Islet precursor cell (in vitro differentiated cells): ENCODE measurements around the gene CCNQ.
A peak's percentile ranks its signal among the peaks of the same experiment; 100 is the strongest.

ENCODE experiments used
- DNase-seq: peaks from one replicate; pipeline ENCODE4 v3.0.0-alpha.2; 2018

Gene CCNQ

GRCh38 chrX:153637121-153638040 lies 38.4 kb upstream of the CCNQ start:
- peak; percentile 47 for DNase-seq

DNA sequence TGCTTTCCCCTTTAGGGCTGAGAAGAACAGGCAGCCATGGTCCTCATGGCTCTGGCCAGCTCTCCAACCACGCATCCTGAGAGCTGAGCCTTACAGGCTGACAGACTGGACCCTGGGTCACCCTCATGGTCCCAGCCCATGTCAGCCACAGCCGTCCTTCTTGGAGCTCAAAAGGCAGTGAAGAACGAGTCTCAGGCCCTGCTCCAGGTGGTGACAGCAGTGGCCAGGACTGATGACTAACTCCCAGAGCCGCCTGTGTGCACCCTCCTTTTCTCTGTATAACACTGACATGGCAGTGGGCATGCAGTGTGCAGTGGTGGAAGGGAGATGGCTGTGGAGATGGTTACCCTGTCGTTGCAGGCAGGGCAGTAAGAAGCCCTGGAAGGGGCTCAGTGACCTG lies 37.8 kb upstream of the CCNQ start:
- DNase-seq: no peak

DNA sequence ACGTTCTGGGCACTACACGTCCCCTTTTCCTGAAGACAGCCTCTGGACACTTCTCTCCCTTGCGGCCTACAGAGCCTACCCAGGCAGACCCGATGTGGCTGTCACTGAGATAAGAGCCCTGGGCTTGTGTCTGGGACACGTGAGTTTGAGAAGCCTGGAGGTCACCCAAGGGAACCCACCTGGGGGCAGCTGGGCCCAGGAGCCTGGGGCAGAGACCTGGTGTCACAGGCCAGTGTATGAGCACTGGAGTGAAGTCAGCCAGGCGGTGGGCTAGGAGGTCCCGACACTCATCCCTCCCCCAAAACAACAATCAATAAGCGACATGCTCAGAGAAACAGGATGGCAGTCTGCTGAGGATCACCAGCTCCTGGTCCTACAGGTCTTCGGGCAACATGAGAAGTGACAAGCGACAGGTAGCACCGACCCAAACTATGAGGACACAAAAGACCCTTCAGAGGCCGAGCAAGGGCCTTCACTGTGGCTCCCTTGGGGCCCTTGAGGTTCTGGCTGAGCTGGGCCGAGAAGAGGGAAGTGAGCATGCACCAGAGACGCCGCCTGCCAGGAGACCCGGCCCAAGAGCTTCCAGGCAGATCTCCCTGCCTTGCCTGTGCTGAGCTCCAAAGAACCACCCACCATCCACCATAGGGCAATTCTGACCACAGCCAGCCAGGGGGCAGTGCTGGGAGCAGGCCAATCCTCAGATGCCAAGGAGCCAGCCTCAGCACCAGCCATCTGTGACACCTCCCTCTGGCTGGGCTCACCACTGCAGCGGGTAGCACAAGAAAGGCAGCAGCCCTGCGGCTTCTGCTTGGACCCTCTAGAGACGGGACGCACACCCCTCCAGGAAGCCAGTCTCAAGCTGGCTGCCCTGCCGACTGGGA lies 37.1 kb upstream of the CCNQ start:
- peak; percentile 85 for DNase-seq

GRCh38 chrX:153635388-153635787 lies 36.4 kb upstream of the CCNQ start:
- no peak for DNase-seq

DNA sequence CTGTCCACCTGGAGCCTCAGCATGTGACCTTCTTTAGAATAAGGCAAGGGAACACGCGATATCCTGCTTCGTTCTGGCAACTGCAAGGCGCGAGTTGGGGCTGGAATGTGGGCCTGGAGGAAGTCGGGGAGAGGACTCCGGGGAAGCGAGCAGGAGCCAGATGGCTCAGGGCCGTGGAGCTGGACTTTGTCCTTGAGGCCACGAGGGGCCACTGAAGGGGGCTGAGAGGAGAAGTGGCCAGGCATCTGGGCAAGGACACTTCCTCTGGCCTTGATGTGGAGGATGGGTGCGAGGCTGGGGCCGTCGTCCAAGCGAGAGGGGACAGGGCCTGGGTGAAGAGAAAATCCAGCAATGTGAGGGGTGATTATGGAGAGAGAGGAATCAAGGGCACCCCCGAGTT lies 35.9 kb upstream of the CCNQ start:
- no peak for DNase-seq

DNA sequence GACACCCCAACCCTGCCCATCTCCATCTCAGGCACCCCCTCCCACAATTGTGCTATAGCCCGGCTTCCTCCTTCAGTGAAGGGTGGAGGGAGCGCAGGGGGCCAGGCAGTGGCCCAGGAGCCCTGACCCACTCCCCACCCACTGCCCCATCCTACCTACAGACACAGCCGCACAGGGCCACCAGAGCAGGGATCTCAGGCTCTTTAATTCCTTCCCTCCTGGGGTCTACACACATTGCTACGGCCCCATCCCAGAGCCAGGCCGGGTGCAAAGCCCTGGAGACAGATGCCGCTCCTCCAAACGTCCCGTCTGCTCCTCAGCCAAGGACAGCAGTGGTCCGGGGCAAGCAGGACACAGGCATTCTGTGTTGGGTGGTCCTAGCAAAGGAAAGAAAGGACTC lies 35.3 kb upstream of the CCNQ start:
- DNase-seq: no peak

GRCh38 chrX:153633607-153634180 lies 34.8 kb upstream of the CCNQ start:
- DNase-seq: no peak

DNA sequence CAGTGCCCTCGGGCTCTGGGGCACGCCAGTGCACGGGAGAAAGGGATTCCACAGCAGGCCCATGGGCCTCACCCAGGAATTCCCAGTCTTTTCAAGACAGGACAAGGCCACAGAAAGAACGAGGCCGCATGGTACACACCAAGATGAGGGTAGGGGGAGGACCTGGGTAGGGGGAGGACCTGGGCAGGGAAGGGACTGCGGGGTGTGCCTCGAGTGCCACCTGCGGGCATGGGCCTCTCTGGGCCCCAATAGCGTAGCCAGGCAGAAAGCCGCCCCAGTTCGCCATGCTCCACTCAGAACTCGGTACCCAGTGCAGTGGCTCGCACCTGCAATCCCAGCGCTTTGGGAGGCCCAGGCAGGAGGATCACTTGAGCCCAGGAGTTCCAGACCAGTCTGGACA lies 34.1 kb upstream of the CCNQ start:
- no peak for DNase-seq

- no peak for DNase-seq
These were observed 33.6 kb upstream of the CCNQ start for GRCh38 chrX:153632595-153632946.

DNA sequence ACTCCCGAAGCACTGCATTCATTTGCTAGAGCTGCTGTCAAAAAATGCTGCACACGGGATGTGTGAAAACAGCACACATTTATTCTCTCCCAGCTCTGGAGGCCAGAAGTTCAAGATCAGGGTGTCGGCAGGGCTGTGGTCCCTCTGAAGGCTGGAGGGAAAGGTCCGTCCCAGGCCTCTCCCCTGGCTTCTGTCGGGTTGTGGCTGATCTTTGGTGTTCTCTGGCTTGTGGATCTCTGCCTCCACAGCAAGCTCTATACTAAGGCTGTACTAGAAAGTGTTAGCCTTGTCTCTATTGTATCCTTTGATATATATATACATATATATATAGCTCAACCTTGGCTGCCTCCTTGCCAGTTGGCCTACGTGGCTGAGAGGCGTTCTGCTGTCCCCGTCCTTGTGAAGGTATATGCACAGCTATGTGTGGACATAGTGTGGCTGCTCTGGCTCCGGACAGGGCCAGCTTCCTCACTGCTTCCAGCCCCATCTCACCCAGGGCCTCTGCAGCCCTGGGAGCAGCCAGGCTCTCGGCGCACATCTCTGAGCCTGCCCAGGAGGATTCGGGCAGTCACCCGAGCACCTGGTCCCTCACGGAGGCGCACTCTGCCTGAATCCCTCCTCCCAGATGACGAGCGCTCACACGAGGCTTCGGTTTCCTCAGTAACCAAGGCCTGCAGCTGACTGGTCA lies 33.1 kb upstream of the CCNQ start:
- peak; percentile 29 for DNase-seq

DNA sequence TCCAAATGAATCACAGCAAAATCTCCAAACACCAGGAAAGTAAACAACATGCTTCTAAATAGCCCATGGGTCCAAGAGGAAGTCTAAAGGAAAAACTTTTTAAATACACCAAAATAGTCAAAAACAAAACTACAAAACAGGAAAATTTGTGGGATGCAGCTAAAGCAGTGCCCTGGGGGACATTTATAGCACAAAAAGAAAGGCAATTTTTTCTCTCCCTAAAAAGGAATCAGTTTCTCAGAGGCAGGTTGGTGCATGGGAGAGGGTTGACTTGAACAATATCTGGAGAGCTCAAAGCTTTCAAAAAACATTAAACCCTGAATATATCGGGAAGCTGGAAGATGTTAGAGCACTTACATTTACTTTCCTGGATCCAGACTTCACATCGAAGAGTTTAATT lies 32.4 kb upstream of the CCNQ start:
- DNase-seq: no peak

DNA sequence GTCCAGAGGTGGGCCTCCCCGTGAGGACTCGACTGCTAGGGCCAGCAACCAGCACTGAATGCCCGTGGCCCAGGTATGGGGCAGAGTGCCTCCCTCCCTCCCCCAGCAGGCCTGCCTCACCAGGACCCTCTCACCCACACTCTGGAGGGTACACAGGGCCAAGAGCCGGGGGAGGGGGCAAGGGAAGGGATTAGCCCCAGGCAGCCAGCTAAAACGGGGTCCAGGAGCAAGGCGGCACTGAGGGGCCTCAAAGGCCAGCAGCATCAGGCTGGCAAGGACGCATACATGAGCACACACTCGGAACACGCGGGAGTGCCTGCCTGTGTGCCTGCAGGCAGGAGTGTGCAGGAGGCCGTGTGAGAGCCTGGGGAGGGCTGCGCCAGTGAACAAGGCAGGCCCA lies 29.7 kb upstream of the CCNQ start:
- DNase-seq: no peak

DNA sequence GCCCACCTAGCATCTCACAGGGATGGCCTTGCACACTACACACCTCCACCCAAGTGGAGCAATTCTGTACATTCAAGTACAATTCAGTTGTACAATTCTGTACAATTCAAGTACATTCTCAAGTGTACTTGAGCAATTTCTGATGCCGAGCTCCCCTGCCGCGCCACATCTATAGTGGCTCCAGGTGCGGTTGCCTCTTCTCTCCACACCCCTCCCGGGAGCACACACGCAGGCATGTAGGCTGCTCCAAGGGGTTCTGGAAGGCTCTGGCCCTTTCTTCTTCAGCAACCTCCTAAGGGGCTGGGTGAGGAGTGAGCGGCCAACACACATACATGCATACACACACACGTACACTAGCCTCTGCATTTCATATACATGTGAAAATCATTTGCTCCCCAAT lies 29.2 kb upstream of the CCNQ start:
- no peak for DNase-seq

- DNase-seq: no peak
These were observed 28.8 kb upstream of the CCNQ start for GRCh38 chrX:153627675-153628111.

DNA sequence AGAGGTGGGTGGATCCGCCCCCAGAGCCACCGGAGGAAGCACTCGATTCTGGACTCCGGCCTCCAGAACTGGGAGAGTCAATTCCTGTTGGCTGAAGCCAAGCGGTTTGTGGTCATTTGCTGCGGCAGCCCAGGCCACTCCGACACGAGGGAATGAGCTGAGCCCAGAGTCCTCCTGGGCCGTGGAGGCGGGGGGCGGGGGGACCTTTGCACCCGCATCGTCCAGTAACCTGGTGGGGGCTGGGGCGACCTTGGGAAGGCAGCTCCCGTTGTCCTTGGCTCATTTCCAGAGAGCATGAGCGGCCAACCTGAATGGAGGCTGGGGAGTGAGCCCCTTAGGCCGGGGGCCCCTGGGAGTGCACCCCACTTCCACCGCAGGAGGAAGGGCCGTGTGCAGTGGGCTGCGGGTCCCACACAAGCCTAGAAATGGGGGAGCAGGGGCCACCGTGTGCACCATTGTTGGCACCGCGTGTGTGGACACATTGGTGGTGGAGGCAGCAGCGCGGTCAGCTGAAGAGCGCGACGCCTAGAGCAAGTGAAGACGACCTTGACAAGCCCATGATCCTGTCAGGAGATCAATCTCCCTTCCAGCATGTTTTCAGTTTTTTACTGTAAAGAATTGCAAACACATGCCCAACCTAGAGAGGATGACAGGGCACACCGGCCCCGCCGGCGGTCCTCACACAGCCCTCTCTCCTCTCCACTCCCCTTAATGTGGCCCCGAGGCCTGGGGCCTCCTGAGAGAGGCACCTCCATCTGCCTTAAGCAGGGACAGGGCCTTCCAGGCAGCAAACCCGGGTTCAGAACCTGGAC lies 28.1 kb upstream of the CCNQ start:
- DNase-seq: no peak

- DNase-seq: no peak
These were observed 27.2 kb upstream of the CCNQ start for GRCh38 chrX:153626025-153626633.

DNA sequence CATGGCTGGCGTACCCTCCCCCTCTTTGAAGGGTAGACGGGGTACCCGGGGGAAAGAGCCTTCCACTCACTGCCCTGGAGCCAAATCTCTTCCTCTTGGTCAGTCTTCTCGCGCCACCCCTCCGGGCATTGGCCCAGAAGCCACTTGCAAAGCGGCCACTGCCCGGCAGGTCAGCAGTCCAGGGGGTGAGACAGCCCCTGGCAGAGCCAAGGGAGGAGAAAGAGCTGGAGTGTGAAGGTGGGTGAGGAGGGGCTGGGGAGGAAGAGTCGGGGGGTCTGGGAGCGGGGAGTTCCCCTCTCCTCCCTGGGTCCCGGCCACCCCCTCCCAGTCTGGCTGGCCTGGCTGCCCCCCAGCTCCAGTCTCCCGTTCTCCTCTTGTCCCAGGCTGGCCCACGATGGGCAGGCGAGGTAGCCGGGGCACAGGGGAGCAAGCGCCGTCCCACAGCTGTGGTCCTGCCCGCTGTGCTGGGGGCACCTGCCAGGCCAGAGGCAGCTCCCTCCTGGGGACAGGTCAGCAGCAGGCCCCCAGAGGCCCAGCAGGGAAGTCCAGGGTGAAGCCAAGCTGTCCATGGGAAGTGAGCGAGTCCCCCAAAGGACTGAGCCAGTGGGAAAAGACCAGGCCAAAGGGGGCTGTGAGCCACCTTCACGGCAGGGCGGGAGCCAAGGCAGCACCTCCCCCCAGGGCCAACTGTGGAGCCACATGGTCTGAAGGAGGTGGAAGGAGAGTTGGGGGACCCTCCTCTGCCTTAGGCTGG lies 26.5 kb upstream of the CCNQ start:
- no peak for DNase-seq

DNA sequence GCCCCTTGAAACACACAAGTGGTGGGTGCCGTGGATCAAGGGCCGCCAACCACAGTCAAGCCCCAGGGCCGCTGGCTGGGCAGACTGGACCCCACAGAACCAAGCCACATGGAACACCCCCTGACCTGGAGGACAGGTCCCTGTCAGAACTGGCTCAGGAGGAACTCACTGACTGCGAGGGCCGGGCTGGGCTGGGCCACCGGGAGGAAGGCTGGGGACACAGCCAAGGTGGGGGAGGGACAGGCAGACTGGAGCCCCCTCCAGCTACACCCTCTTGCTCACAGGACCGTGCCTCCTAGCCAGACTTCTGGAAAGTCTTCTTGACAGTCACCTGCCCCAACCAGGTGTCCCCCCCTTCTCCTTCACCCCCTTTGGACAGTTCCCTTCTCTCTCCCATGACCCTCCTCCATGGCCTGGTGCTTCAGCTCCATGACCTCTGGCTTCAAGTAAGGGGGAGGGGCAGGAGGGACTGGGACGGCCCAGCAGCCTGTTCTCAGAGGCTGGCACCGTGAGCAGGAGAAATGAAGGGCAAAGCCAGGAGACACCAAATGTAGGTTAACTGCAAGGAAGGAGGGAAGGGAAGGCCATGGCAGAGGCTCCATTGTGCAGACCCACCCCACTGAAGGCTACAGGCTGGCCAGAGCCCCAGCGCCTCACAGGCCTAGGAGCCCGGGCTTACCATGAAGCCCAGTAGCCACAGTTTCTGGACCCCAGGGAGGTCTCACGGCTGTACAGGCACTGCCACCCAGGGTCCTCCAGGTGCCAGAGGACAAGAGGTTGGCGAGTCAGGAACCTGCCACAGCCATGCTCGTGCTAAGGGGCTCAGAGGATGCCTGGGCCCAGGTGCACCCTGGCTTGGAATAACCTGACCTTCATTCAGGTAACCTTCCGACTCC lies 25.5 kb upstream of the CCNQ start:
- DNase-seq: no peak

DNA sequence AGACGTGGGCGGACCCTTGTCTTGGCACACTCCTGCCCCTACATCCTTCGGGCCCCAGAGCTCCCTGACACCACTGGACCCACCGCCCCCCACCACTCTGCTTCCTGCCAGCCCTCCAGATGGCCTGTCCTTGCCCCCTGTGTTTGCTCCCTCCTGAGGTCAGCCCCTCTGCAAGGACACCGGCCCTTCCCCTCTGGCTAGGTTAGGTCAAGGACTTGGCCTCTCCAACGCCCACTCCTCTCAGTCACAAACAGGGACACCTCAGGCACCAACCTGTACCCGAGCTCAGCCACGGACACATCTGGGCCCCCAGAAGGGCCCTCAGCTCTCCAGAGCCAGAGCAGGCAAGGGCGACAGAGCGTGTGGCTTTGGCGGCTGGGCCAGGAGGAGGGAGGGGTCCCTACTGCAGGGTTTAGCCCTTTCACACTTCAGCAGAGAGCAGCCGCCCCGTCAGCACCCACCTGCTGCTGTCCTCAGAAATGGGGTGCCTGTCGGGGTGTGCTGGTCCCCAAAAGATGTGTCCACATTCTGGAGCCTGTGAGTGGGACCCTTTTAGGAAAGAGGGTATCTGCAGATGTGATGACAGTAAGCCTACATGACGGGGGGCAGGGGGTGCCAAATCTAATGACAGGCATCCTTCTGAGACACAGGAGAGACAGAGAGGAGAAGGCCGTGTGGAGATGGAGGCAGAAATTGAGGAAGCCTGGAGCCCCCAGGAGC lies 24.5 kb upstream of the CCNQ start:
- no peak for DNase-seq
